GM19239 (cell line): Measurements from ENCODE around the gene RPS14.

Experiments
- DNase-seq: peaks from one replicate; pipeline ENCODE4 v3.0.0; 2011; ENCODE audit warnings: low spot score; ENCODE audit not compliant: insufficient read length
- FAIRE-seq: peaks from 2 replicates; lab custom pipeline; 2011; peaks lifted over from hg19 to GRCh38; lab: Jason Lieb, UNC

The RPS14 gene

DNA sequence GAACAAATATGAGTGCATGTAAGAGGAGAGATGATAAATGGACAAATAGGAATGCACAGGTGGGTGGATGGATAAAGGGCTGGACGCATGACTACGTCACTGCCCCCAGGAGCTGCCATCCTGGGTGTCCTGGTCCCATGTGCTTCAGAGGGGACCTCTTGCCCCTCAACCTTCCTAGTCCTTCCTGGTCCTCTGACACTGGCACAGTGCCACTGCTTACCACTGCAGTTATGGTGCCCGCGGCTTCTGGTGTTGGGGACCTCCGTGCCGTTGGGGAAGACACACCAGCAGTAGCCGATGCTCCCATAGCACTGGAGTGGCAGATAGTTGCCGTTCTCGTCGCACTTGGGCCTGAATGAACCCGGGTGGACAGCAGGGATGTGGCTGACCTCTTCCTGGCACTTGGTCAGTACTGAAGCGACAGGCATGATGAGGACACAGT lies 46.6 kb downstream of the RPS14 start:
- FAIRE-seq (no peak), DNase-seq (no peak)

DNA sequence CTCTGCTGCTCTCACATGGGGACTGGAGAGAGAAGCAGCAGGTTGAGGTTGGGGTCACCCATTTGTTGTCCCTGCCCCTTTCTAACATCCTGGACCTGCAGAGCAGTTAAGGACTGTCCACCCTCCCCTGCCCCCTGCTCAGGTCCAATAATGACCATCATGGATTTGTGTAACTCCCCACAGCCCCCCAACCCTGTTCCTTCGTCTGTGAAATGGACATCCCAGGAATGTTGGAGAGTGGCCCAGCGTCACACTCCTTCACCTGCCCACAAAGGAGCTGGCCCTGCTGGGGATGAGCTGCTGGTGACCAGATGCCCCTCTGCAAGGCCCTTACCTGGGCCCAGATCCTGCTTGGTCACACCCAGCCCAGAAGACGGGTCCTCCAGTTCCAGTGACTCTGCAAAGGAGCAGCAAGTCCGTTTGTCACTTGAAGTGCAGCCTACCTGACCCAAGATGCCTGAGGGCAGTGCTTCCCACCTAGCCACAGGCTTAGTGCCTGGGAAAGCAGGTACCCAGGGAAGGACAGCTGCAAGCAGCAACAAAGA lies 47.2 kb downstream of the RPS14 start:
- peak; percentile 26 for FAIRE-seq
- DNase-seq = no peak

DNA sequence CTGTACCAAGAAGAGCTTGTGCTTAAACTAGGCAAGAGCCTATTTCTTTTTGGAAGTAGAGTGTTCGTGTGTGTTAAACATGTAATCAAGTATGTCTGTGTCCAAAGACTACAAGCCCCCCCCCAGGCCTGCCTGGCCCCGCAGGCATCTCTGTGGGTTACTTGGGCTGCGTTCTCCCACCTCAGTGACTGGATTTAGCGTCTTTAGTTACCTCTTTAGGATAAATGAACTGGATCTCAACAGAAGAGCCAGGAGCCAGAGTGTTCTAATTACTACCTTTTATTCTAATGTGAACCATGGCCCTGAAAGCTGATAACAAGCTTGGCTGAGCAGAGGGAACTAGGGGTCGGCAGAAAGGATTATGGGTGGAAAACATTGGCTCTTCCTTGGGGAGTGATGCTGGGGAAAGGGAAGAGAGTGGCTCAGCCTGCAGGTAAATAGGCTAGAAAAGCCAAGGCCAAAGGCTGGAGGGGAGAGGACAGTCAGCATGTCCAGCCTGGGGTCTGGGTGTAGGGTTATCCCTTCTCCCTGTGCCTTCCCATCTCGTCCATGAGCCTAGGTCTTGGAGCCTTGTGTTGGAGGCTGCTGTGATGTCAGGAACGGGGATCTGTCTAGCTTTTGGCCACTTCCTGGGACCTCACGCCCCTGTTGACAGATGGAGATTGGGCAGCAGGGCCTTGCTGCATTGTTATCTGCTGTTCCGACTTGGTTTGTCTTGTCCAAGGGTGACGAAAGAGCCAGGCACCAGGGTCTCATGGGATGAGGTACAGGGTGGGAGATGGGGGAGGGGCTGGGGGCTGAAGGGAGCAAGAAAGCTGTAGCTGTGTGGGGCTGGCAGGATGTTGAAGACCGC lies 47.9 kb downstream of the RPS14 start:
- FAIRE-seq (peak; percentile 33), DNase-seq (no peak)

GRCh38 chr5:150401076-150401375 lies 48.5 kb downstream of the RPS14 start:
- FAIRE-seq (no peak), DNase-seq (no peak)

DNA sequence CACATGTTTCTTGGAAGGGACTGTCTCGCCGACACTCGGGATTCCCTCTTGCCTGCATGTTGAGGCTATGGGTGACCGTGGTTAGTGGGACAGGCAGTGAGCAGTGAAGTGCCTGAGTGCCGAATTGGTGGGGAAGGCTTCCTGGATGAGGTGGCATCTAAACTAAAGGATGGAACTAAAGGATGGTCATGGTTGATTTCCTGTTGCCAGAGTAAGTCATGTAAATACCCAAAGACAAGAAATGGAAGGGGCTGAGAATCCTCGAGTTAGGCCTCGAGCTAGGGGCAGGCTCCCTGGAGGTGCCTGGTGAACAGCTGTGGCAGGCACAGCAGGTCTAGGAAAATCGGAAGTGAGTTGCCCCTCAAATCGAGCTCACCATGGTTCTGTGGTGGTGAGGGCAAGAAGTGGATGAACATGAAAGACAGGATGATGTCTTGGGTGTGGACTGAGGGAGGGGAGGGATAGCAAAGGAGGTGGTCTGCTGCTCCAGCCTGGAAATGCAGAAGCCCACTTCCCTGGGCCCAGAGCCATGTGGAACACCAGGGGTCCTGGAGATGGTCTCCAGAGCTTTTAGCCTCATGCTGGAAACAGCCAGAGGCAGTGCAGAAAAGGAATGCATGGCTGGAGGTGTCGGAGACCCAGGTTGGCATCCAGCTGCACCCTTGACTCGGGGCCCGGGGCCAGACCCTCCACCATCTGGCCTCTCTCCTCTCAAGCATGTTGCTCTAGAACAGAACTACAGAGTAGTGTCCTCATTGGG lies 49.0 kb downstream of the RPS14 start:
- no peak for DNase-seq
- peak; percentile 74 for FAIRE-seq

DNA sequence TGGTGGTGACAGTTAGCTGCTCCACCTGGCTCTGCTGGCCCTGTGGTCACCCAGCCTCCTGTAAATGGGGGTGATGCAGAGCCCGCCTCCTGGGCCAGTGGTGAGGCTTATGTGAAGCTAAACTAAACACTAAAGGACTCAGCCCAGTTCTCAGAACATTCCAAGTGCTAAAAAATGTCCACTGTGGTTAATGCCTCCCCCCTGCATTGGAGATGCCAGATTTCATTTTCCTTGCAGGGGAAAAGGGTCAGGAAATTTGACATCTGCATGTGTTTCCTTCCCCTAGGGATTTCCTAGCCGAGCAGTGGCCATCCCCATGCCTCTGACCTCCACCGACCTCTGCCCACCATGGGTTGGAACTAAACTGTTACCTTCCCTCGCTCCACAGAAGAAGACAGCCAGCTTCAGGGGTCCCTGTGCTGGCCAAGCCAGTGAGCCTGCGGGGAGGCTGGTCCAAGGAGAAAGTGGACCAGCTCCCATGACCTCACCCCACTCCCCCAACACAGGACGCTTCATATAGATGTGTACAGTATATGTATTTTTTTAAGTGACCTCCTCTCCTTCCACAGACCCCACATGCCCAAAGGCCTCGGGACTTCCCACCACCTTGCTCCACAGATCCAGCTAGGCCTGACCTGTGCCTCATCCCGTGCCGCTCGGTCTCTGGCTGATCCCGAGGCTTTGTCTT lies 49.9 kb downstream of the RPS14 start:
- peak; percentile 28 for FAIRE-seq
- no peak for DNase-seq

DNA sequence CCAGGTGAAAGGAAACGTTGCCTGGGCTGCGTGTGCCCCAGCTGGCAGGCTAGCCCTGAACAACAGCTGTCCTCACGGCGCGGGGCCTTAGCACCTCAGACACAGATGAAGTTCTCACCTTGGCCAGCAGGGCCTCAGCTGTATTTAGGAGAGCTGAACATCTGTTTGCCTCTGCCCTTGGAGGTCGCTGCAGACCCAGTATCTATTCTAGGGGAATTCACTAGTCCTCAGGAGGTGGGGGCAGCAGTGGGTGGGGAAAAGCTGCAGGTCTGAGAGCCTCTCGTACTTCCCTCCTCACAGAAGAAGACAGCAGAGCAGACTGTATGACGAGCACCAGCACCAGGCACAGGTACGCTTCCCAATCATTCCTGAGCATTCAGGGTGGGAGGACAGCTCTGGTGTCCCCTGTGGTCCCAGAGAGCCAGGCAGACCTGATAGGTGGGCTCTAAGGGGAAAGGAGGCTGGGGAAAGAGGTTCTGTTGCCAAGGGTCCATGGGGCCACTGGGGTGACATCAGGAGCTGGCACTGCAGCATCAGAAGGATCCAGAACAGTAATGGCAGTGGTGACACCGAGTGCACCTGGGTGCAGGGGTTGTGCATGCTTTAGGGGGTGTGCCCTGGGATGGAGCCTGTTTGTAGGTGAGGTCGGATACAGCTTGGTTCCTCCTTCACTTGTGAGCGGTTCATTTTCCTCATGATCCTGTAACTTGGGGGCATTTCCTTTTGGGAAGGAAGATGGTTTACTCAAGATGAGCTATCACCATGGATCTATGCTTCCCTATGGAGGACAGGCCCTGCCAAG lies 50.6 kb downstream of the RPS14 start:
- DNase-seq (peak; percentile 68), FAIRE-seq (peak; percentile 44)

DNA sequence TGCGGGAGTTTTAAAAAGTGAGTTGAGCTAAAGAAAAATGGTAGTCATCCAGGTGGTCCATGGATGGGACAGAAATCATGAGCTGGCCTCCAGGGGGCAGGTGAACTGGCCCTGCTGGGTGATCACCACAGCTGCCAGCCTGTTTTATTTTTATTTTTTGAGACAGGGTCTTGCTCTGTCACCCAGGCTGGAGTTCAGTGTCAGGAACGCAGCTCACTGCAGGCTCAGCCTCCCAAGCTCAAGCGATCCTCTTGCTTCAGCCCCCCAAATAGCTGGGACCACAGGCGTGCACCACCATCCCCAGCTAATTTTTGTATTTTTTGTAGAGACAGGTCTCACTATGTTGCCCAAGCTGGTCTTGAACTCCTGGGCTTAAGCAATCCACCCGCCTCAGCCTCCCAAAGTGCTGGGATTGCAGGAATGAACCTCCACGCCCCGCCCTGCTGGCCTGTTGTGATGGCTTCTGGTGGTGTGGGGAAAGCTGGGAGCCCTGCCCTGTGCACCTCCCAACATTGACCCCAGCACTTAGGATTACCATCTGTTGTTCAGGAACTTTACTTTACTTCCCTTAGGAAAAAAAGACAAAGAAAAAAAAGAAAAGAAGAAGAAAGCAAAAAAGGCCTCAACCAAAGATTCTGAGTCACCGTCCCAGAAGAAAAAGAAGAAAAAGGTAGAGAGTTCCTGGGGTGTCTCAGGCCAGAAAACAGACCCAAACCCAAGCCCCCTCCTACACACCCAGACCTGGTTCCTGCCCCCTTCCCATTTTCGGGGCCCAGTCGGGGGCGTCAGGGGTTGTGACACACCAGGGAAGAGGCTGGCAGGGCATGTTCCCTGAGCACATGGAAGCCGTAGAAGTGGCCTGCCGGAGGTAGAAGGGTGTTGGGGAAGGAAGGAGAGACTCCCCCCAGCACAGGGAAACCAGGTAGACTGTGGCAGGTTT lies 51.5 kb downstream of the RPS14 start:
- no peak for DNase-seq
- peak; percentile 31 for FAIRE-seq

- FAIRE-seq = no peak
- no peak for DNase-seq
These were observed 52.3 kb downstream of the RPS14 start for GRCh38 chr5:150397146-150397781.

DNA sequence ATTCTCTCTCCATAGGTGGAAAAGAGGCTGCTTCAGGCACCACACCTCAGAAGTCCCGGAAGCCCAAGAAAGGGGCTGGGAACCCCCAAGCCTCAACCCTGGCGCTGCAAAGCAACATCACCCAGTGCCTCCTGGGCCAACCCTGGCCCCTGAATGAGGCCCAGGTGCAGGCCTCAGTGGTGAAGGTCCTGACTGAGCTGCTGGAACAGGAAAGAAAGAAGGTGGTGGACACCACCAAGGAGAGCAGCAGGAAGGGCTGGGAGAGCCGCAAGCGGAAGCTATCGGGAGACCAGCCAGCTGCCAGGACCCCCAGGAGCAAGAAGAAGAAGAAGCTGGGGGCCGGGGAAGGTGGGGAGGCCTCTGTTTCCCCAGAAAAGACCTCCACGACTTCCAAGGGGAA lies 53.3 kb downstream of the RPS14 start:
- FAIRE-seq (no peak), DNase-seq (no peak)

DNA sequence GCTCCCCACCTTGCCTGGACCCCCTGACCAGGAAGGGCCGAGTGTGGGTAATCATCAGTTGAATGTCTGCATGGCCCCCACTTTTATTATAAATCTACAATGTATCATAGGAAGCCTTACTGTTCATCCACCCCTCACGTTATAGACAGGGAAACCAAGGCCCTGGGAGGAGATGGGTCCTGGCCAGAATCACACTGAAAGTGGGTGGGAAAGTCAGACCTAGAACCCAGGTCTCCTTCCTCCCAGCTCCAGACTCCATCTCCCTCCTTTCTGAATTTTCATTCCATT lies 53.9 kb downstream of the RPS14 start:
- DNase-seq (no peak), FAIRE-seq (no peak)

GRCh38 chr5:150394912-150395687 lies 54.4 kb downstream of the RPS14 start:
- FAIRE-seq = no peak
- DNase-seq = no peak

DNA sequence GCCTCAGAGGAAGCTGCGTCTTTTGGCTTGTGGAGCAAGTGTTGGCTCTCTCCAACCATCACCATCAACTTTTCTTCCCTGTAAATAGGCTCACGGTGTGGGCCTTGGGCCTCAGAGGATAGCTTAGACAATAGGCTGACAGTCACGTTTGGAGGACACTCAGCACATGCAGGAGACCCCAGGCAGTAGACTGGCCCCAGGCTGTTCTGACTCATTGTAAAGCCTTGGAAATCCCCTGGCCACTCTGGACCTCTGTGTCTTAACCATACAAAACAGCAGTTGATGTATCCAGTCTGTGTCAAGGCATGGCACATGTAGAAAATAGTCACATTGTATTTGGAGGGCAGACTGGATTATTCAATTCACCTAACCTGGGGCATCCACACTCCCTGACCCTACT lies 55.4 kb downstream of the RPS14 start:
- DNase-seq = no peak
- peak; percentile 8 for FAIRE-seq

DNA sequence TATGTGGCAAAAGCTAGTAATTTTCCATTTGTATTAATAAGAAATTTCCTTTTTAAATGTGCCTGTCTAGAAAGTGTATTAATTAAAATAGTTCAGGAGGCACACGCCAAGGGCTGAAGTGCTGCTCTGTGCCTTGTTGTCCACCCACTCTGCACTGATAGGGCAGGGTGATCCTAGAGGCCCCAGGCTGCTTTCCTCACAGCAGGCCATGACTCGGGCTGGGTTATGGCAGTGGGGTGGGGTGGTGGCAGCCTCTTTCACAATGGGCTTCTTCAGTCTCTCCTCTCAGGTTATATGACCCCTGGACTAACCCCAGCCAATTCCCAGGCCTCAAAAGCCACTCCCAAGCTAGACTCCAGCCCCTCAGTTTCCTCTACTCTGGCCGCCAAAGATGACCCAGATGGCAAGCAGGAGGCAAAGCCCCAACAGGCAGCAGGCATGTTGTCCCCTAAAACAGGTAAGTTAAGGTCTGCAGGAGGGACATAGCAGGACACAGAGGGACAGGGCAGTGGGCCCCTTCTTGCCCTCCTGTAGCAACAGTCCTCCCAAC lies 56.4 kb downstream of the RPS14 start:
- DNase-seq (no peak), FAIRE-seq (no peak)

DNA sequence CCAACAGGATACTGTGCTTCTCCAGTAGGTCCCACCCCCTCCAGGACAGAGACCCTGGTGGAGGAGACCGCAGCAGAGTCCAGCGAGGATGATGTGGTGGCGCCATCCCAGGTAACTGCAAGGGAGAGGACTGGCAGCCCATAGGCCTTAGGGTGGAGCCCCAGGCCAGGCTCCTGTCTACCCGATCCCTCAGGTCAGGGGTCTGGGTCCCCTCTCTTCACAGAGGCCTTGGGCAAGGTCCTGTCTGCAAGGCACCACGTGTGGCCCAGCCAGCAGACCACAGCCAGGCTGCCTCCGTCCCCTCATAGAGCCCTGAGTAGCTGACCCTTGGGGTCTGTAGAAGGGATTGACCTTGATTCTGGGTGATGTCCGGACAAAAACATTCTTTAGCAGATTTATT lies 56.9 kb downstream of the RPS14 start:
- DNase-seq = no peak

More for the DNA sequence above, 56.9 kb downstream of the RPS14 start:
- no peak for FAIRE-seq
